B cell (primary cell): ENCODE data around the gene BIK. TPM values are rescaled to one million over a fixed set of nuclear protein-coding genes. Genes with fewer than 3 reads are reported as not detected.

Source experiments
- ATAC-seq: fragments of 200-7000 bp; cut with Tn5 transposase; one replicate; pipeline ENCODE4 v1.10.0; 2021; ENCODE audit warnings: low read depth, mild to moderate bottlenecking, moderate number of reproducible peaks, moderate library complexity
- CTCF ChIA-PET: fragments of 350-600 bp; sonication (Branson Sonifier 250); formaldehyde crosslinking; loops from one replicate; lab custom pipeline; 2021; ENCODE audit warnings: antibody characterized with exemption, inconsistent platforms; lab: Charles Lee
- POLR2A ChIA-PET: fragments of 350-600 bp; sonication (Branson Sonifier 250); formaldehyde crosslinking; loops from one replicate; lab custom pipeline; 2021; ENCODE audit warnings: antibody characterized with exemption; lab: Charles Lee
- DNase-seq: peaks from one replicate; pipeline ENCODE4 v3.0.0; 2013
- H2AFZ ChIP-seq: 2 replicates; pipeline ENCODE4 v1.6.1; 2012; ENCODE audit warnings: mild to moderate bottlenecking, low read depth, low read length; ENCODE audit not compliant: insufficient read depth, poor library complexity, severe bottlenecking
- H3K27ac ChIP-seq, 2 donors: 1 replicate in 1 of 2; 2 replicates in 1 of 2; pipeline ENCODE4 v1.5.1; 2012 to 2013; ENCODE audit warnings: low read length in 2 of 2, mild to moderate bottlenecking in 2 of 2, moderate library complexity in 1 of 2
- H3K27me3 ChIP-seq, 4 experiments: fragments of 200-600 bp in 1 of 4; sonication (generic) in 1 of 4; replicated peaks in 1 of 4; 1 replicate in 2 of 4; 2 replicates in 2 of 4; pipeline versions ENCODE4 v1.6.1 to v1.7.0; 2013 to 2016; ENCODE audit warnings: low read length in 3 of 4, mild to moderate bottlenecking in 2 of 4, mixed read lengths in 1 of 4, moderate library complexity in 1 of 4; ENCODE audit not compliant: insufficient read depth in 4 of 4, control insufficient read depth in 3 of 4; ENCODE audit errors: control extremely low read depth in 1 of 4
- H3K36me3 ChIP-seq, 2 experiments: replicated peaks in 1 of 2; 1 replicate in 1 of 2; 2 replicates in 1 of 2; pipeline versions ENCODE4 v1.6.1 to v1.7.1; 2013; ENCODE audit warnings: low read length in 1 of 2; ENCODE audit not compliant: insufficient read depth in 2 of 2, control insufficient read depth in 1 of 2; ENCODE audit errors: control extremely low read depth in 1 of 2, extremely low read depth in 1 of 2
- H3K4me1 ChIP-seq, 2 donors: fragments of 200-600 bp in 1 of 2; sonication (generic) in 1 of 2; 1 replicate in 1 of 2; 2 replicates in 1 of 2; pipeline versions ENCODE4 v1.5.1 to v1.6.1; 2013 to 2017; ENCODE audit warnings: low read length in 2 of 2; ENCODE audit not compliant: control insufficient read depth in 2 of 2, insufficient read depth in 2 of 2
- H3K4me2 ChIP-seq: replicated peaks from 2 replicates; pipeline ENCODE3; 2012; ENCODE audit warnings: mild to moderate bottlenecking, low read depth, low read length; ENCODE audit not compliant: poor library complexity, severe bottlenecking
- H3K4me3 ChIP-seq, 5 experiments: fragments of 200-600 bp in 1 of 5; sonication (generic) in 1 of 5; 1 replicate in 3 of 5; 2 replicates in 2 of 5; pipeline versions ENCODE4 v1.5.1 to v1.7.0; 2011 to 2016; ENCODE audit warnings: low read length in 4 of 5, mild to moderate bottlenecking in 4 of 5, low read depth in 2 of 5, control low read depth in 1 of 5, moderate library complexity in 1 of 5; ENCODE audit not compliant: insufficient read depth in 1 of 5; ENCODE audit errors: control extremely low read depth in 1 of 5, extremely low read depth in 1 of 5
- H3K79me2 ChIP-seq: fragments of 200-600 bp; sonication (generic); one replicate; pipeline ENCODE4 v1.6.0; 2016; ENCODE audit warnings: low read length; ENCODE audit not compliant: control insufficient read depth, insufficient read depth
- H3K9ac ChIP-seq: fragments of 200-600 bp; sonication (generic); 2 replicates; pipeline ENCODE4 v1.6.1; 2017; ENCODE audit warnings: mild to moderate bottlenecking, low read length, moderate library complexity
- H3K9me3 ChIP-seq, 3 donors: one replicate each; pipeline versions ENCODE4 v1.6.1 to v1.7.1; 2013; ENCODE audit warnings: low read length in 2 of 3; ENCODE audit not compliant: control insufficient read depth in 2 of 3, insufficient read depth in 1 of 3; ENCODE audit errors: control extremely low read depth in 1 of 3
- H4K20me1 ChIP-seq: 2 replicates; pipeline ENCODE4 v1.6.0; 2012; ENCODE audit warnings: mild to moderate bottlenecking, low read length; ENCODE audit not compliant: insufficient read depth, control insufficient read depth, poor library complexity, severe bottlenecking
- H3K27ac Mint-ChIP-seq: one replicate; pipeline ENCODE4 v1.8.0; 2021; ENCODE audit warnings: mixed read lengths
- H3K27me3 Mint-ChIP-seq: one replicate; pipeline ENCODE4 v1.8.0; 2021; ENCODE audit warnings: mixed read lengths
- H3K4me1 Mint-ChIP-seq: one replicate; pipeline ENCODE4 v1.8.0; 2021; ENCODE audit warnings: mixed read lengths
- H3K4me3 Mint-ChIP-seq: one replicate; pipeline ENCODE4 v1.8.0; 2021; ENCODE audit warnings: mixed read lengths
- H3K9me3 Mint-ChIP-seq: one replicate; pipeline ENCODE4 v1.8.0; 2022; ENCODE audit warnings: mixed read lengths; ENCODE audit not compliant: insufficient read depth
- CTCF ChIP-seq: fragments of 200-600 bp; IDR thresholded peaks from one replicate; pipeline ENCODE4 v1.8.0; 2022; ENCODE audit warnings: antibody characterized with exemption, mild to moderate bottlenecking
- EZH2 ChIP-seq: IDR thresholded peaks from 2 replicates; pipeline ENCODE4 v1.6.1; 2012; ENCODE audit warnings: borderline replicate concordance, low read depth, mild to moderate bottlenecking, moderate library complexity, low read length; ENCODE audit not compliant: insufficient read depth, poor library complexity, severe bottlenecking
- WGBS: methylation state at CpG from one replicate; pipeline ENCODE4 v1.1.5; 2013; ENCODE audit warnings: missing lambda C conversion rate; ENCODE audit not compliant: insufficient coverage; 5-methylcytosine and 5-hydroxymethylcytosine counted together
- intact Hi-C: fragments of 100-400 bp; cut with micrococcal nuclease; formaldehyde crosslinking; loops from one replicate; pipeline ENCODE4 v1.10.0; 2022
- polyA plus RNA-seq: library from polyadenylated mRNA; depleted of rRNA; stranded (reverse); fragments of >200 nt; gene quantifications from 2 replicates; pipeline ENCODE4 v1.2.3, GENCODE V29; 2012
- total RNA-seq, 2 donors: library from RNA; stranded (reverse); fragments of 120-200 nt in 1 of 2; gene quantifications; 1 replicate in 1 of 2; 2 replicates in 1 of 2; pipeline versions ENCODE4 v1.2.3 to v1.2.4, GENCODE V29; 2013 to 2022

Gene BIK
- total and polyA plus RNA-seq, 2 donors (not counting 1 experiment from before 2014, with no cell fraction given): 1.3 to 2.7 TPM

DNA sequence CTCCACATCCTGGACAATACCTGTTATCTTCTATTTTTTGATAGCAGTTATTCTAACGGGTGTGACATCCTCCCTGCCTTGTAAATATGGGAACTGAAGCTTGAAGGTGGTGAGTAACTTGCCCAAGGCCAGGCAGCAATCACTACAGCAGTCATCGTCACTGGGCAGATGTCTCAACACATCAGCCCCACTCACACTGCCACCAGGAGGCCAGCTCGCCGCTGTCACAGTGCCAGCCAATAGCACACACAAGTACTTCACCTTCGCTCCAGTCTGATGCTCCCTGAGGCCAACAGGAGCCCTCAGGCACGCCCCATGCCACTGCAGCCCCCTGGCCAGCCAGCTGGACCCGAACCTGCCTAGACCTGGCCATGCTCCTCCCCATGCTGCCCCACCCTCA, 16.5 kb upstream of the BIK start:
- Histone ChIP-seq H3K9me3 (peaks cover 0 to 19% (median 6%) of the 10 kb centered on the region in 3 donors), H3K9ac (no peak overlapping the region), H2AFZ (no peak overlapping the region), H3K36me3 (no peaks in the 10 kb centered on the region), H4K20me1 (no peaks in the 10 kb centered on the region), H3K4me1 (peaks cover 0 to 18% of the 10 kb centered on the region in 2 donors), H3K4me2 (no peak overlapping the region), H3K27me3 (no peaks in the 10 kb centered on the region), H3K4me3 (no peak overlapping the region), H3K27ac (no peak overlapping the region), H3K79me2 (no peaks in the 10 kb centered on the region)
- ATAC-seq (no peak), DNase-seq (no peak)
- peaks cover 12% of the 10 kb centered on the region for H3K4me1 Mint-ChIP-seq
- no peak for TF ChIP-seq CTCF
- no peak for TF ChIP-seq EZH2
- no peak overlapping the region for H3K4me3 Mint-ChIP-seq
- intact Hi-C loops: no loop called here
- ChIA-PET CTCF (no interaction called here), POLR2A (no interaction called here)
- no peaks in the 10 kb centered on the region for H3K27me3 Mint-ChIP-seq
- H3K9me3 Mint-ChIP-seq: peaks cover 6% of the 10 kb centered on the region
- WGBS: 72% methylated on average over 6 of the region's 7 CpGs
- no peak overlapping the region for H3K27ac Mint-ChIP-seq

GRCh38 chr22:43094551-43094950, 16.0 kb upstream of the BIK start:
- Mint-ChIP-seq H3K4me1 (peaks cover 8% of the 10 kb centered on the region), H3K27me3 (no peaks in the 10 kb centered on the region), H3K9me3 (peaks cover 6% of the 10 kb centered on the region), H3K4me3 (no peak overlapping the region), H3K27ac (no peak overlapping the region)
- no peaks in the 10 kb centered on the region for H3K36me3 ChIP-seq
- peaks cover 0 to 19% (median 6%) of the 10 kb centered on the region in 3 donors for H3K9me3 ChIP-seq
- H4K20me1 ChIP-seq: no peaks in the 10 kb centered on the region
- no peaks in the 10 kb centered on the region for H3K27me3 ChIP-seq
- H3K27ac ChIP-seq: no peak overlapping the region
- CTCF ChIA-PET: interaction anchor here (0.6 kb wide), 1 partner anchor 1138 kb away, joined by 3 read pairs; no protein-coding TSS in a partner anchor
- H3K79me2 ChIP-seq: no peaks in the 10 kb centered on the region
- no peak overlapping the region for H3K4me3 ChIP-seq
- H3K4me2 ChIP-seq: no peak overlapping the region
- 64% methylated on average over 3 of the region's 4 CpGs for WGBS
- TF ChIP-seq CTCF: no peak
- no peak for TF ChIP-seq EZH2
- no peak overlapping the region for H3K9ac ChIP-seq
- ATAC-seq (no peak), DNase-seq (no peak)
- intact Hi-C loops: no loop called here
- no peak overlapping the region for H2AFZ ChIP-seq
- H3K4me1 ChIP-seq: peaks cover 0 to 16% of the 10 kb centered on the region in 2 donors
- POLR2A ChIA-PET: no interaction called here
